HG03135 (cell line): ENCODE data around the gene C11orf98.
"Not testable (repeated sequence)": the region's sequence is repeated elsewhere in the genome, so short reads cannot be mapped to it uniquely, and the experiment has no call there.

Experiments
- ATAC-seq: cut with Tn5 transposase; IDR thresholded peaks from one replicate; pipeline ENCODE4 v1.9.1; 2021; ENCODE audit warnings: mild to moderate bottlenecking, moderate library complexity; ENCODE audit not compliant: unreplicated experiment

Gene C11orf98

DNA sequence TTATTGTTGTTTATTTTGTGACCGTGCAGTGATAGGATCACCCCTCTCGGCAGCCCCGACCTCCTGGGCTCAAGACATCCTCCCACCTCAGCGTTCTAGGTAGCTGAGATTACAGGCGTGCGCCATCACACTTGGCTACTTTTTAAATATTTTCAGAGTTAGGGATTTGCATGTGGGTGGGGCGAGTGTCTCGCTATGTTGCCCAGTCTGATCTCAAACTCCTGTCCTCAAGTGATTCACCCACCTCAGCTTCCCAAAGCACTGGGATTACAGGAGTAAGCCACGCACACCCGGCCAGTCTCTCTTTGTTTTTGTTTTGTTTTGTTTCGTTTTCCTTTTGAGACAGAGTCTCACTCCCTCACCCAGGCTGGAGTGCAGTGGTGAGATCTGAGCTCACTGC lies 10.7 kb downstream of the C11orf98 start:
- ATAC-seq, result no peak

DNA sequence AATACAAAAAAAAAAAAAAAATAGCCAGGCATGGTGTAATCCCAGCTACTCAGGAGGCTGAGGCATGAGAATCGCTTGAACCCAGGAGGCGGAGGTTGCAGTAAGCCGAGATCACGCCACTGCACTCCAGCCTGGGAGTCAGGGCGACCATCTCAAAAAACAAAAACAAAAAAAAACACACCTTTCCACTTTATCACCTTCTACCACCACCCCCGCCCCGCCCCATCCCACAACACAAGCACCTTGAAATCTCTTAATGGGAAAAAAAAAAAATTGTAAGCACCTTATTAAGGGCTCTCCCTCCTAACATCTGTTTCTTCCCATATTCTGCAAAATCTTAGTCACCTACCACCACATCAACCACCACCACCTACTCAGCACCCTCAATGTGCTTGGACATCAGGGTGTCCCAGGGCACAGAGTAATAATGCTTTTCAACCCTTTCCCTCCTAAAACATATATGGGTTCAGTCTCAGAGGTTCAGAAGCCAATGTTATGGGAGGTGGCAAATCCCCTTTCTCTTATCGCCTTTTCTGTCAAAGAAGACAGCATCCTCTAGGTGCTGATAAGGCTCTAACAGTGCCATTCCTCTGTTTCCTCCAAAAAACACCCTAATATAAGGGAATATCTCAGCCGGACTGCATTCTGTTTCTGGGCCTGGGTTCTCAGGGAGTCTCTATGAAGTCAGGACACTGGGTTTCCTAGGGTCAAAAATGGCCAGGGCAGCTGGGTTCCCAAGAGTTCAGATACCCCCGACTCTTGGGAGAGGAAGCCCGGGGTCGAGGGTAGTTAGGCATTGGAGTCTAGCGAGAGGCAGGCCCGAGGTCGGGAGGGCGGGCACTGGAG lies 12.6 kb downstream of the C11orf98 start:
- ATAC-seq, result peak; percentile 15

DNA sequence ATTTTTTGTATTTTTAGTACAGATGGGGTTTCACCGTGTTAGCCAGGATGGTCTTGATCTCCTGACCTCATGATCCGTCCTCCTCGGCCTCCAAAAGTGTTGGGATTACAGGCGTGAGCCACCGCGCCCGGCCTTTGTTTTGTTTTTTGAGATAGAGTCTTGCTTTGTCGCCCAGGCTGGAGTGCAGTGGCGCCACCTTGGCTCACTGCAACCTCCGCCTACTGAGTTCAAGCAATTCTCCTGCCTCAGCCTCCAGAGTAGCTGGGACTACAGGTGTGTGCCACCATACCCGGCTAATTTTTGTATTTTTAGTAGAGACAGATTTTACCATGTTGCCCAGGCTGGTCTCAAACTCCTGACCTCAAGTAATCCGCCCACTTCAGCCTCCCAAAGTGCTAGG lies 14.7 kb downstream of the C11orf98 start:
- ATAC-seq, result not testable (repeated sequence)

DNA sequence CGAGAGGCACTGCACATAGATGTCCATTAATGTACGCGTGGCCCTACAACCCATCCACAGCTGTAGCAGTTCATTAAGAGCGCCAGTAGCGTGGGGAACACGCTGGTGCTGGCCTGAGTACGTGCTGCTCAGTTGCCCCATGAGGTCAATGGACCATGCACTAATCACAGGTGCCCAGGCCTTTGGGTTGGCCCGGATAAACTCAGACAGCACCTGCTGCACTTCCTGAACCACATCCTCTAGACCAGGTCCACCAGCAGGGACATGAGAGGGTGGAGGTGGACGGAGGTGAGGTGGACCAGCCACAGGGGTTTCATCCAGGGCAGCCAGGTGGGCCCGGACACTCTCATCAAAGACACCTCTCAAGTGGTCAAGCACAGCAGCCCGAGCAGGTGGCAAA lies 15.5 kb downstream of the C11orf98 start:
- no peak for ATAC-seq

DNA sequence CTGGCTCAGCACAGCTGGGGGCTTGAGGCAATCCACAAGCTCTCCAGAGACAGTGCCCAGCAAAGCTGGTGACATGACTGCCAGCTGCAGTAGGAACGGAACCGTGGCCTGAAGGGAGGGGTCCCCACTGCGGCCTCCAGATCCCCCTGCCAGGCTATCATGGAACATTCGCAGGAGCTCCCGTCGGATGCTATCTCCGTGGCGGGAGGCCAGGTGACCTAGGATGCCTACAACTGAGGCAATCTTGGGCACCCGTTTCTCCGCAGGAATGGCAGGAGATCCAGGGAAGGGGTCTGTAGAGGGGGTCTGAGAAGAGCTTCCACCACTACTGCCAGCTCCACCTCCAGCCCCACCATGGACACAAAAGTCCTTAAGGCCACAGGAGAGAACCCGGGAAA lies 16.0 kb downstream of the C11orf98 start:
- ATAC-seq, result no peak

DNA sequence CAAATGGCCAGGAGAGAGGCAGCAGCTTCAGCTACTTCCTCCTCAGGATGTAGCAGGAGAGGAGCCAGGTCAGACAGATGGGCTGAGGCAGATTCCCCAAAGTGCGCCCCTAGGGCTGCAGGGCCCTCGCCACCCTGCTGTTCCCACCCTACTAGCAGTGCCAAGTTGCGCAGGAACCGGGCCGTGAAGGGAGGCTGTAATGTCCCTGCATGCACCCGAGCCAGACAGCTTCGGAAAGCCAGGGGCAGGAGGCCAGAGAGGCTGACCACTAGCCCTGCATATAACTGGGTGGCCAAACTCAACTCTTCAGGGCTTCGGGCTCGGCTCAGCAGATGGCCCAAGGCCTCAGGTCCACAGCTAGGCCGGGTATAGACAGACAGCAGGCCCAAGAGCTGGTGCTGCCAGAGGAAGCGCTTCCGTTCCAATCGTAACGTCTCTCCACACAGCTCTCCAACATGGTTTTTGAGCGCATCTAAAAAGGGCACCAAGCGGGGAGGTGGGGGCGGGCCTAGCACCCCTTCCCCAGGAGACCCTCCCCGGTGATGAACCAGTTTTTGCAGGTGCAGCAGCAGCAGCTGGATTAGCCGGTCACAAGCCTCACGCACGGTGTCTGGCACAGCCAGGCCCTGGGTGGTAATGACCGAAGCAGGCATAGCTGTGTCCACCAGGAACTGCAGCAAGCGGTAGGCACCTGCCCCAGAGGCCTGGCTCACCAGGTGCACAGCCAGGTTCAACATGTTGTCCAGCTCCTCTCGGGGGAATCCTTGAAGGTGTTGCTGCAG lies 16.6 kb downstream of the C11orf98 start:
- ATAC-seq, result no peak

DNA sequence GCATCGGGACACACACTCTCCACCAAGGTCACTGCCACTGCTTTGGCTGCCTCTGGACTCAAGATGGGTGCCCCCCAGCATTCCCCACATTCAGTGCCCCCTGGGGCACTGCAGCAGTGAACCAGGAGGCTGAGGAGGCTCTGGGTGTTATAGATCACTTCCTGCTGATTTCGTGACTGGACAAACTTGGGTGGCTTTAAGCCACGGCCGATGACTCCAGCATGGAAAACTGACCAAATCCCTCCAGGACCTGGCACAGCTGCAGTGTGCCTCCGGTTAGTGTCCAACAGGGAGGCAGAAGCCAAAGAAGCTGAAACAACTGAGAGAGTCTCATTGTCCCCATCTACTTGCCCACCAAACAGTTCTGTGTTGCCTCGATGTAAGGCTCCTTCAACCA lies 17.4 kb downstream of the C11orf98 start:
- no peak for ATAC-seq

DNA sequence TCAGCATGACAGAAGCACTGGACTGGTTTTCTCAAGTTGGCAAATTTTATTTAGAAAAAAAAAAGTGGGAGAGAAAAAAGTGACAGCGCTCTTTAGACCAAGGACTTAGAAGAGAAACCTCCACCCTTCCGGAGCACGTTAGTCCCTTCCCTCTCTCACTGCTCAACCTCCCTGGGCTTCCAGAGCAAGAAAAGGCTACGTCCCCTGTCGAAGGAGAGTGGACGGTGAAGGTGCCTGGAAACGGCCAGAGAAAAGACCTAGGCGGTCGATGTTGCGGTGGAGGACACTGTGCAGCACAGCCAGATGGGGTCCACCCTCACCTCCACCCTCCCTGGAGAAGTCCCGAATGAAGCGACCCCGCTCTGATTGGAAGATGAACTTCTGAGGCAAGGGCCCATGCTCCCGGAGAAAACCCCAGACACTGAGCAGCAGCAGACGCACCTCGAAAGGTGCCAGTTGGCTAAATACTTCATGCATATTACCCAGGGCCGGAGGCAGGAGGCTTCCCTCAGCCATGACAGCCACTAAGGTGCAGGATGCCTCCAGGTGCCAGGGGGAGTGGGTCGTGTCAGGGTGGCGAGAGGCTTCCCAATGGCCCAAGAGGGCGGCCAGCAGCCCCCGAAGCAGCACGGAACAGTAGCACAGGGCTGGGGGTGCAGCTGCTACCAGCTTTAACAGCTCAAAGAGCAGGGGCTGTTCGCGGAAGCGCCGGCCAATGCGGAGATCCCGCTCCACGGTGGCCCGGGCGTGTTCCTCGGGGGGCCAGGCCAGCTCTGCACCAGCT lies 18.0 kb downstream of the C11orf98 start:
- ATAC-seq, result no peak

DNA sequence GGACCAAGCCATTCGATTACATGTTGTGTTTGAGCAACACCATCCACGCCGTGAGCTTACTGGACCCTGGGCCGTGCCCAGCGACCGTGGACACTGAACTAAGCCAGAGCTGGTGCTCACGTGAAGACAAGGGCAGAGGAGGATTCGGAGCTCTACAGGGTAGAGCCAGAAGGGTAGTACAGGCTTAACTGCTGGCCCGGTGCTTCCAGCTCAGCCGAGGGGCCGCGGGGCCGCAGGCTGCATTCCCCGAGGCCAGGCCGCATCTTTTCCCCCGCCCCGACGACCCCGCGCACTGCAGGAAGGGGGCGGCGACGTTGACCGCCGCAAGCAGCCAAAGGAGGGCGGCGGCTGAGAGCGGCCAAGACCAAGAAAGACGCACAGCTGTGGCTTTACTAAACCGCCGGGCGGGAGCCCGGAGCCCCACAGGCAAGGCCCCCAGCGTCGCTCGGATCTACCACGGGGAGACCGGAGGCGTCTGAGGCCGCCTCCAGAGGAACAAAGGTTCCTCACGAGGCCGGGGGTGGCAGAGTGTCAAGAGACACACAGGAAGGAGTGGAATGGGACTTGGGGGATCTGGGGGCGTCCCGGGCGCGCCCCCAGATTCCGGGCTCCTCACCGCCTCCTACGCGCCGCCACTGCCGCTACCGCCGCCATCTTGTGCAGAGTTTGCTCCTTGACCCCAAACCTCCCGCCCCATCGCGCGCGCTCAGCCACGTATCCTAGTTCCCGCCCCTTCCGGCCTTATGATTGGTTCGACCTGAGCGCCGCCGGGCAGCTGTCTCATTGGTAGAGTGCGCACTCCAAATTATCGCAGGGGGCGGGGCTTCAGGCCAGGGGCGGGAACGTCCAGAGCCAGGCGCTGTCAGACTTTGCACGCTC lies 18.8 kb downstream of the C11orf98 start, which contains the start of gene GANAB:
Gene GANAB (minus strand): TSS at position 668 of the 879 bp plus-strand sequence. CDS start 14 bp downstream, at position 654.
- peak; percentile 95 for ATAC-seq

DNA sequence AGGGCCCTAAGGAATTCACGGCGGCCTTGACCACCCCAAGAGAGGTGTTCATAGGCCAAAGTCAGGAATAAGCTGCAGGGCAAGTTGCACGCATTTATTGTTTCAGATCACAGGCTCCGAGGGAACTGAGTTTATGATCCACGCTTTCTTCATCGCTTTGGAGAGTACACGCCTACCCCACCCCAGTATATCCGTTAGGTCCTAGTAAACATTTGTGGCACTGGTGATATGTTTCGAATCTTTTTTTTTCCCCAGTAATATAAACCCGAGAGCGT lies 19.4 kb downstream of the C11orf98 start:
- no peak for ATAC-seq

DNA sequence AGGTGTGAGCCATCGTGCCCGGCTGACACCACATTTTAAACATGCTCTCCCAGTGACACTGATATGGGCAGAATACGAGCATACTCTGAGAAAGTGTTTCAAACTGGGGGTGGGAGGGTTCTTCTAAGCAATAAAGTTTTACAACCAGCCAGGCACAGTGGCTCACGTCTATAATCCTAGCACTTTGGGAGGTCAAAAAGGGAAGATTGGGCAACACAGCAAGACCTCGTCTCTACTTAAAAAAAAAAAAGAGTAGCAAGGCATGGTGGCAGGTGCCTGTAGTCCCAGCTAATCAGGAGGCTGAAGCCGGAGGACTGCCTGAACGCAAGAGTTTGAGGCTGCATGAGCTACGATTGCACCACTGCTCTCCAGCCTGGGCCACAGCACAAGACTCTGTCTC lies 20.8 kb downstream of the C11orf98 start:
- ATAC-seq, result no peak

DNA sequence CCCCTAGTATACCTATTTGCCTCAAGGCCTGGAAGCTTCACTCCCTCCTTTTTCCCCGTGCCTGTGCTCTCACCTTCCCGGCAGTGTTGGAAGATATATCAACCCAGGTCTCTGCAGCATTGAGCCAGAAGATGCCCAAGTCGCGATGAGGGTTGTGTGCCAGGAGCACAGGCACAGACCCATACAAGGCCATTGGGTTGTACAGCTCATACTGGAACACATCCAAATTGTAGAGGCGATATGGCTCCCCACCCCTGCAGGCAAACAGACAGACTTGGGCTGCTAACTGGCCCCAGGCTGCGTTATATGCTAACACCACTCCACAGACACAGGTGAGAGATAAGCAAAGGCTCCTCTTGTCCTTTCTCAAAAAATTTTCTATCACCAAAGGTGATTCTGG lies 32.5 kb downstream of the C11orf98 start:
- no peak for ATAC-seq

DNA sequence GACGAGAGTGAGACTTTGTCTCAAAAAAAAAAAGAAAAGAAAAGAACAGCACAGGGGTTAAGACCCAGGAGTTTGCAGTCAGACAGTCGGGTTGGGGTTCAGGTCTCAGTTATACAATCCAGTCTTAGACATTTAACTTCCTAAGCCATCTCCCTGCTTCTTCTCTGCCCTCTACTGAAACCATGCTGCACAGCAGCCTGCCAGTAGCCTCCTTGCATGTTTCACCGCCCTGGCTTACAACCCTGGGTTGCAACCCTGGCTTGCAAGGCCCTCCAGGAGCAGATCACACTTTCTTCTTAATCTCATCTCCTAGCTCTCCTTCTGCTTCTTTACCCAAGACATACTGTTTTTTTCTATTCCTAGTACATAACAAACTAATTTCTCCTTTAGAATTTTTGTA lies 37.3 kb downstream of the C11orf98 start:
- ATAC-seq, result no peak

DNA sequence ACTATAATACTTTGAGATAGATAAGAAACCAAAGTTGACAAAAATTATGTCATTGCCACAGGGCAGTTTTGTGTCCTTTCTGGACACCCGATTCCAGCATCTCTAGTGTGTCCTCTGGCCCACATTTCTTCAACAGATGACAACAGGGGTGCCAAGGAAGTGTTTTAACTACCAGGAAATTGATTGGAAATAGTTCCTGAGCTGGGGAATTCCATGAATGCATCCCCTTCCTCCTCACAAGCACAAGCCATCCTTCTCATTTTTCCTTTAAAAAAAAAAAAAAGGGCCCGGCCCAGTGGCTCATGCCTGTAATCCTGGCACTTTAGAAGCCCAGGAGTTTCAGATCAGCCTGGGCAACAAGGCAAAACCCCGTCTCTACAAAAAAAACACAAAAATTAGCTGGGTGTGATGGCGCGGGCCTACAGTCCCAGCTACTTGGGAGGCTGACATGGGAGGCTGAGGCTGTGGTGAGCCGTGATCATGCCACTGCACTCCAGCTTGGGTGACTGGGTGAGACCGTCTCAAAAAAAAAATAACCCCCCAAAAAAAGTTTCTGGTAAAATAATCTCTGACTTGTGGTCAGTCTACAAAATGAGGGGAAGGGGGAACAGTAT lies 42.4 kb downstream of the C11orf98 start:
- no peak for ATAC-seq

DNA sequence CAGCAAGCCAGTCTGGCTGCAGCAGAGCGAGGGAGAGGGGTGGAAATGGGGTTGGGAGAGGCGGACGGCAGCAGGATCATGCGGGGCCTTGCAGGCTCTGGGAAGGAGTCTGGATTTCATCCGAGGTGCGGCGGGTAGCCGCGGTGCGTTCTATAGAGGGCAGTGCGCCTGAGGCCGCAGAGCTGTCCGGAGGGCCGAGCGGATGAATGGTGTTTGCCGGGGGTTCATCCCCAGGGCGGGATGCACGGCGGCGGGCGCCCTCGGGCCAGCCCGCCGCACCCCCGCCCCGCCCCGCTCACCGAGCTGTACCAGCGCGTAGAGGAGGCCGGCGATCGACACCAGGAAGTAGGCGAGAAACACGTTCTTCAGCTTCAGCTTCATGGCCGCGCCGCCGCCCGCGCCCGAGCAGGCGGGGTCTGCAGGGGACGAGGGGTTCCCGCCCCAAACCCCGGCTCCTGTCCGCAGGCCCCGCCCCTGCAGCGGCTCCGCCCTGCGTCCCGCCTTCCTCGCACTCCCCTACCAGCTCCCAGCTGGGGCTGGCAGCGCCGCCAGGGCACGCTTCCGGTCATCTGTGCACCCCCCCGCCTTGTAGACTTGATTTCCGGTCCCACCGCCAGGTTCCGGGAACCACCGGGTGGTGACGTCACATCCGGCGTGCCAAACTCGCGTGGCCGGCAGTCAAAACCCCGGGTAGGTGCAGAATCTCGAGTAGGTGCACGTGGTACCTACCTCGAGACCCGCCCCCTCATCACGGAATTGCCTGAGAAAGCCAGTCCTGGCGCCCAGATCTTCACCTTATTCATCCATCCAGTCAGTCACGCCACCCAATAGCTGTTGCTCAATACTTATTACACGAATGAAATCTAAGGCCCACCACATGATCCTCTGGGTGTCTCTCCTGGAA lies 43.2 kb downstream of the C11orf98 start, which contains the start of gene B3GAT3:
Gene B3GAT3 (minus strand): TSS at position 420 of the 904 bp plus-strand sequence. CDS start 39 bp downstream, at position 381.
- ATAC-seq, result peak; percentile 86

DNA sequence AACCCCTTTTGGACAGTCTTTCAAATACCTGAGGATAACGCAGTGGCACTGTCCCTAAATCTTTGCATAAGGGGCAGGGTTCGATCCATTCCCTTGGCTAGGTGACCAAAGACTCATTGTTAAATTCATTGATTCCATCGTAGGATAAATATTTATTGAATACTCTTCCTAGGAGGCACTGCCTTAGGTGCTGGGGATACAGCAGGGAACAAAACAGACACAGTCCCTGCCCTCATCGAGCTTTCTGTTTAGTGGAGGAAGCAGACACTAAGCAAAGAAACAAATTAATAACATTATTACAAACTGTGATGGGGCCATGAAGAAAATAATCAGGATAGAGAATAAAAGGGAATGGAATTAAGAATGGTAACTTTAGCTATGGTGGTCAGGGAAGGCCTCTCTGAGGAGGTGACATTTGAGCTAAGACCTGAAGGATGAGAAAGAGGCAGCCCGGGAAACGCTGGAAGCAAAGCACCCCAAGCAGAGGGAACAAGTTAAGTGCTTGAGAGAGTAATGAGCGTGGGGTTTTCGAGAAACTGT lies 43.9 kb downstream of the C11orf98 start:
- ATAC-seq, result no peak

DNA sequence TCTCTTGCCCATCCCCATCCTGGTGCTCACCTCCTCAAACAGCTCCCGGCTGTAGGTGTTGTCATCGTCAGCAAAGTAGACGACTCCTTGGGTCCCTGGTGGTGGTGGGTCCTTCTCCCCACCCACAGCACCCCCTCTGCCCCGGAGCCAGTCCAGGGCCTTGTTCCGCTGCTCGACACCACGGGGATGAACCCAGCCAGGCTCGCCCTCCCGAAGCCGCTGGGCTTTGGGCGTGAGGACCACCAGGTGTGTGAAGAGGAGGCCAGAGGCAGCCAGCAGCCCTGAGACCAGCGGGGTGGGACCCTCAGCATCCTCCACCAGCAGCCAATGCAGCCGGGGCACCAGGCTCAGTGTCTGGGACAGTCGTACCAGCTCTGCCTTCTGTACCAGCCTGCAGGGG lies 48.1 kb downstream of the C11orf98 start:
- ATAC-seq, result not testable (repeated sequence)

DNA sequence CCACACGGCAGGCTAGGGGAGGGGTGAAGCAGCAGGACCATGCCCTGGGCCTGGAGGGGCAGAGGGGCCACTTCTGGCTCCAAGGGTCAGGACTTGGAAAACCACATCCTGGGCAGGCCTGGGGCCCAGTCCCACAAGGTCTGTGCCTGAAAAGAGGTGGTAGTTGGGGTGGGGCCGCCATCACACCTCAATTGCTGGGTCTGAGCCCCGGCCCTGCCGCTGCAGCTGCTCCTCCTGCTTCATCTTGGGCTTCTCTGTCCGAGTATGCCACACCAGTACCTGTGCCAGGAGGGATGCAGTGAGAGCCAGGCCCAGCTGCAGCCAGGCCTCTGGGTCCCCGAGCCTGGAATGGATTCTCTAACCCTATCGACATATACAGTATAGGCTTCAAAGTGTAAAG lies 49.5 kb downstream of the C11orf98 start:
- no peak for ATAC-seq

DNA sequence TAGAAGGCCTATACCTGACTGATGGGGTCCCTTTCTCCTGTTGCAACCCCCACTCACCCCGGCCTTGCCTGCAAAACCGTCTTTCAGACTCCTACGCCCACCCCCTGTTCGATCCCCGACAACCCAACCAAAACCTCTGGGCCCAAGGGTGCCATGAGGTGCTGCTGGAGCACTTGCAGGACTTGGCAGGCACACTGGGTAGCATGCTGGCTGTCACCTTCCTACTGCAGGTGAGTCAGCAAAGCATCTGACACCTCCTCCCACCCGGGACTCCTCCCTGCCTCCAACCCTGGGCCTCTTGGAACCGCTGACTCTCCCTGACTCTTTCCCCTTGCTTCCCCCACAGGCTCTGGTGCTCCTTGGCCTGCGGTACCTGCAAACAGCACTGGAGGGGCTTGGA lies 50.7 kb downstream of the C11orf98 start:
- no peak for ATAC-seq
